H1 (cell line): ENCODE data around the gene SUCLG2. TPM values are rescaled to one million over a fixed set of nuclear protein-coding genes. Genes with fewer than 3 reads are reported as not detected.

Experiments
- CTCF ChIA-PET: fragments of 300-600 bp; sonication (Branson Sonifier 250); formaldehyde crosslinking; loops from one replicate; lab custom pipeline; 2021; ENCODE audit not compliant: partially characterized antibody; lab: Charles Lee
- POLR2A ChIA-PET: fragments of 300-600 bp; sonication (Branson Sonifier 250); formaldehyde crosslinking; loops from one replicate; lab custom pipeline; 2021; ENCODE audit warnings: inconsistent platforms; ENCODE audit not compliant: partially characterized antibody; lab: Charles Lee
- DNase-seq, 2 experiments: peaks; one replicate each; pipeline versions ENCODE4 v3.0.0 to v3.0.0-alpha.2; 2010 to 2022; ENCODE audit warnings: low spot score in 2 of 2, low read depth in 1 of 2, mixed read lengths in 1 of 2
- FAIRE-seq: peaks from 2 replicates; lab custom pipeline; 2011; peaks lifted over from hg19 to GRCh38; lab: Jason Lieb, UNC
- H2AFZ ChIP-seq: 2 replicates; pipeline ENCODE4 v1.8.1; 2012; ENCODE audit warnings: low read length, inconsistent platforms
- H2AK5ac ChIP-seq: 2 replicates; pipeline ENCODE4 v1.6.1; 2013; ENCODE audit warnings: low read depth, low read length
- H2BK120ac ChIP-seq: replicated peaks from 2 replicates; pipeline ENCODE3; 2013; ENCODE audit warnings: low read depth, low read length, inconsistent platforms
- H2BK12ac ChIP-seq: 2 replicates; pipeline ENCODE4 v1.6.1; 2013; ENCODE audit warnings: low read depth, low read length
- H2BK15ac ChIP-seq: 2 replicates; pipeline ENCODE4 v1.6.1; 2013; ENCODE audit warnings: low read length
- H2BK20ac ChIP-seq: 2 replicates; pipeline ENCODE4 v1.6.1; 2013; ENCODE audit warnings: low read length
- H2BK5ac ChIP-seq: 2 replicates; pipeline ENCODE4 v1.6.1; 2013; ENCODE audit warnings: low read depth, low read length
- H3K14ac ChIP-seq: 2 replicates; pipeline ENCODE4 v1.6.1; 2013; ENCODE audit warnings: inconsistent platforms; ENCODE audit not compliant: insufficient read length
- H3K18ac ChIP-seq: 2 replicates; pipeline ENCODE4 v1.6.1; 2013; ENCODE audit warnings: low read length; ENCODE audit errors: extremely low read depth
- H3K23ac ChIP-seq: 2 replicates; pipeline ENCODE4 v1.6.1; 2013; ENCODE audit warnings: inconsistent platforms; ENCODE audit not compliant: insufficient read length
- H3K23me2 ChIP-seq: 2 replicates; pipeline ENCODE4 v1.6.1; 2013; ENCODE audit warnings: low read depth, low read length
- H3K27ac ChIP-seq: 2 replicates; pipeline ENCODE4 v1.6.1; 2011; ENCODE audit warnings: low read depth, low read length, inconsistent platforms
- H3K27me3 ChIP-seq, 4 experiments: replicated peaks in 1 of 4; 1 replicate in 1 of 4; 2 replicates in 3 of 4; pipeline versions ENCODE4 v1.6.1 to v1.8.1; 2011 to 2013; ENCODE audit warnings: low read length in 3 of 4, mild to moderate bottlenecking in 3 of 4, inconsistent platforms in 2 of 4, mixed read lengths in 2 of 4, moderate library complexity in 1 of 4; ENCODE audit not compliant: control insufficient read depth in 3 of 4, insufficient read depth in 3 of 4; ENCODE audit errors: extremely low read depth in 1 of 4
- H3K36me3 ChIP-seq, 4 experiments: 2 replicates each; pipeline versions ENCODE4 v1.6.1 to v1.8.1; 2011 to 2013; ENCODE audit warnings: mild to moderate bottlenecking in 4 of 4, low read length in 3 of 4, moderate library complexity in 2 of 4, control low read depth in 1 of 4, inconsistent platforms in 1 of 4; ENCODE audit not compliant: insufficient read depth in 4 of 4, control insufficient read depth in 2 of 4
- H3K4ac ChIP-seq: replicated peaks from 2 replicates; pipeline ENCODE3; 2013; ENCODE audit warnings: low read length, low read depth, mixed read lengths, inconsistent platforms; ENCODE audit not compliant: insufficient read length
- H3K4me1 ChIP-seq, 4 experiments: replicated peaks in 1 of 4; 1 replicate in 1 of 4; 2 replicates in 3 of 4; pipeline versions ENCODE4 v1.6.1 to v1.8.1; 2011 to 2013; ENCODE audit warnings: low read length in 3 of 4, inconsistent platforms in 2 of 4, mixed read lengths in 1 of 4; ENCODE audit not compliant: insufficient read depth in 4 of 4, control insufficient read depth in 3 of 4
- H3K4me2 ChIP-seq, 2 experiments: 2 replicates each; pipeline versions ENCODE4 v1.6.1 to v1.8.1; 2011 to 2013; ENCODE audit warnings: low read depth in 2 of 2, low read length in 2 of 2, control low read depth in 1 of 2, inconsistent platforms in 1 of 2, mild to moderate bottlenecking in 1 of 2; ENCODE audit not compliant: insufficient read depth in 1 of 2
- H3K4me3 ChIP-seq, 4 experiments: fragments of 200-600, 300-600 bp in 1 of 4; sonication (generic), shearing (Covaris generic), sonication (Bioruptor Twin) in 1 of 4; 2 replicates each; pipeline versions ENCODE4 v1.5.1 to v1.8.1; 2011 to 2016; ENCODE audit warnings: low read length in 4 of 4, low read depth in 3 of 4, control low read depth in 2 of 4, inconsistent platforms in 2 of 4, mild to moderate bottlenecking in 2 of 4, mixed read lengths in 1 of 4, moderate library complexity in 1 of 4; ENCODE audit not compliant: insufficient read depth in 2 of 4; ENCODE audit errors: extremely low read depth in 1 of 4
- H3K56ac ChIP-seq: replicated peaks from 2 replicates; pipeline ENCODE3; 2013; ENCODE audit warnings: low read depth, mild to moderate bottlenecking, mixed read lengths, low read length, inconsistent platforms; ENCODE audit not compliant: insufficient read length
- H3K79me1 ChIP-seq: 2 replicates; pipeline ENCODE4 v1.6.1; 2013; ENCODE audit warnings: low read depth, low read length, control low read depth
- H3K79me2 ChIP-seq, 2 experiments: 2 replicates each; pipeline versions ENCODE4 v1.6.1 to v1.8.1; 2012 to 2013; ENCODE audit warnings: low read length in 2 of 2, mild to moderate bottlenecking in 2 of 2, inconsistent platforms in 1 of 2; ENCODE audit not compliant: insufficient read depth in 2 of 2, control insufficient read depth in 1 of 2
- H3K9ac ChIP-seq, 4 experiments: replicated peaks in 1 of 4; 1 replicate in 1 of 4; 2 replicates in 3 of 4; pipeline versions ENCODE4 v1.6.1 to v1.8.1; 2011 to 2013; ENCODE audit warnings: low read depth in 3 of 4, low read length in 3 of 4, control low read depth in 2 of 4, mild to moderate bottlenecking in 2 of 4, moderate library complexity in 2 of 4, inconsistent platforms in 1 of 4; ENCODE audit errors: extremely low read depth in 1 of 4
- H3K9me3 ChIP-seq, 2 experiments: 2 replicates each; pipeline versions ENCODE4 v1.6.1 to v1.8.1; 2012 to 2013; ENCODE audit warnings: mild to moderate bottlenecking in 2 of 2, moderate library complexity in 2 of 2, control low read depth in 1 of 2, inconsistent platforms in 1 of 2, low read depth in 1 of 2, low read length in 1 of 2, mixed read lengths in 1 of 2; ENCODE audit not compliant: insufficient read depth in 2 of 2
- H4K20me1 ChIP-seq, 2 experiments: replicated peaks in 1 of 2; 2 replicates each; pipeline versions ENCODE3 to v1.8.1; 2011 to 2013; ENCODE audit warnings: inconsistent platforms in 2 of 2, low read length in 2 of 2, mild to moderate bottlenecking in 1 of 2; ENCODE audit not compliant: insufficient read depth in 2 of 2, control insufficient read depth in 1 of 2
- H4K5ac ChIP-seq: 2 replicates; pipeline ENCODE4 v1.6.1; 2013; ENCODE audit warnings: low read length, low read depth, mixed read lengths, inconsistent platforms; ENCODE audit not compliant: insufficient read length
- H4K8ac ChIP-seq: 2 replicates; pipeline ENCODE4 v1.8.0; 2013; ENCODE audit warnings: mild to moderate bottlenecking, moderate library complexity, low read length, inconsistent platforms; ENCODE audit not compliant: insufficient read depth; ENCODE audit errors: extremely low read depth
- H4K91ac ChIP-seq: replicated peaks from 2 replicates; pipeline ENCODE3; 2013; ENCODE audit warnings: low read length, mixed read lengths, inconsistent platforms; ENCODE audit not compliant: insufficient read length
- BACH1 ChIP-seq: IDR thresholded peaks from 2 replicates; pipeline ENCODE4 v1.6.1; 2012; ENCODE audit warnings: low read length, improper control_type of control experiment
- MAFK ChIP-seq: IDR thresholded peaks from 2 replicates; pipeline ENCODE4 v1.6.1; 2012; ENCODE audit warnings: low read depth, mild to moderate bottlenecking, improper control_type of control experiment, low read length
- RAD21 ChIP-seq, 2 experiments: IDR thresholded peaks in 1 of 2; conservative IDR thresholded peaks in 1 of 2; 2 replicates each; pipeline ENCODE4 v1.6.1; 2011; ENCODE audit warnings: low read depth in 2 of 2, low read length in 2 of 2, improper control_type of control experiment in 1 of 2, inconsistent platforms in 1 of 2, mild to moderate bottlenecking in 1 of 2, moderate library complexity in 1 of 2
- YY1 ChIP-seq: IDR thresholded peaks from 2 replicates; pipeline ENCODE4 v1.6.1; 2011; ENCODE audit warnings: low read depth, mild to moderate bottlenecking, low read length
- WGBS, 2 experiments: shearing (Covaris generic) in 1 of 2; methylation state at CpG; one replicate each; pipeline versions ENCODE4 v1.1.6 to v1.1.7; 2013 to 2015; ENCODE audit warnings: low lambda C conversion rate in 2 of 2, mixed read lengths in 2 of 2, inconsistent platforms in 1 of 2, low coverage in 1 of 2, missing lambda C conversion rate in 1 of 2; ENCODE audit not compliant: insufficient replicate concordance in 2 of 2, insufficient coverage in 1 of 2, insufficient read length in 1 of 2; ENCODE audit errors: extremely low coverage in 1 of 2, missing lambda C conversion rate in 1 of 2; 5-methylcytosine and 5-hydroxymethylcytosine counted together
- polyA plus RNA-seq, 7 experiments: library from polyadenylated mRNA; depleted of rRNA in 3 of 7; stranded (reverse) in 5 of 7; unstranded in 2 of 7; fragments of >200 nt in 5 of 7; fragments of 200-250 nt in 2 of 7; gene quantifications; 1 replicate in 5 of 7; 2 replicates in 1 of 7; 4 replicates in 1 of 7; pipeline versions ENCODE4 v1.2.1 to v1.2.3, GENCODE V29; 2011 to 2013; ENCODE audit warnings: missing spikeins in 2 of 7, mixed read lengths in 2 of 7
- total RNA-seq: library from RNA; stranded (reverse); fragmentation: NEBNext Ultra II Directional; extraction: Animal tissue kit (Norgen Biotek cat#: 25700); gene quantifications from 2 replicates; pipeline ENCODE4 v1.2.1, GENCODE V29; 2021
- TF ChIP-seq, protein P1 (sequence below), 3 experiments: IDR thresholded peaks; 1 replicate in 2 of 3; 2 replicates in 1 of 3; pipeline versions ENCODE4 v1.5.1 to v1.6.1; 2011; ENCODE audit warnings: low read length in 3 of 3, mild to moderate bottlenecking in 3 of 3, inconsistent platforms in 2 of 3, low read depth in 1 of 3, moderate library complexity in 1 of 3; ENCODE audit not compliant: insufficient read depth in 1 of 3; ENCODE audit errors: control extremely low read depth in 1 of 3

The SUCLG2 gene
- total and polyA plus RNA-seq, 2 of the 8 experiments (the other 6 are each of a cell fraction or from before 2014, with no cell fraction given) = 12.9 to 46.2 TPM

DNA sequence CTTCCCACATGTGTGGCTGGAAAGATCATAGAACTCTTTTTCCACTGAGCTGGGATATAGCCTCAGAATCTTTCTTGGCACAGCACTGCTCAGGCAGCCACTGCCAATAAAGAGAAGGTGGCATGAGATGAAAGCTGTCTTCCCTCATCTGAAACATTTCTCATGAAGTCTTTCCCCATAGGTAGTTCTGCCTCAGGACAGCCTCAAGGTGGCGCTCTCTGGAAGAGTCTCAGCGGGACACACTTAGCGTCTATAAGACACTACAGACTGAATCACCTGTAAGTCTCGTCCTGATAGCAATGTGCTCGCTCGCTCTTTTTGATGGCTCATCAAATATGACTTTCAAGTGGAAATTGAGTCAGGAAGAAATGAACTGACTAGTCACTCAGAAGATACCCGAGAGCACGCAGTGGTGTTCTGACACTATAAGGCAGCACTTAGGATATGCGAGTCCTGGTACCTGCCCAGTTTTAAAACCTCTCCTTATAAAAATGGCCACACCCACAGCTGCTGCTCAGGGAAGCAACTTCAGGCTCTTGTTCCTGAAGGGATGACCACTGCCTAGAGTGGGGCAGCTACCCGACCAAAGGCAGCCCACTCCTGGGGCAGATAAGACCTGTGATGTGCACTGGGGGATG, 269.5 kb downstream of the SUCLG2 start:
- no peak overlapping the region for H3K56ac ChIP-seq
- H3K4me1 ChIP-seq = peaks cover 0 to 8% (median 4%) of the 10 kb centered on the region in 4 experiments; a peak in 2 of 7 replicates
- no peak overlapping the region for H2BK5ac ChIP-seq
- H2BK120ac ChIP-seq = no peak overlapping the region
- no peak overlapping the region for H3K23ac ChIP-seq
- H2BK20ac ChIP-seq = no peak overlapping the region
- H3K4ac ChIP-seq = no peak overlapping the region
- DNase-seq = peak; percentile 43 to 83
- no peak overlapping the region for H3K27ac ChIP-seq
- TF ChIP-seq YY1 (0 out of 2 replicates have a peak, but pooled peaks have one; percentile 16), RAD21 (IDR thresholded peaks at IDR 0.05 in 1 of 2, conservative IDR thresholded peaks at IDR 0.05 in 1 of 2; ENCODE audit: low read depth in 2 of 2, low read length in 2 of 2) (peak; percentile 81 to 85), MAFK (0 out of 2 replicates have a peak, but pooled peaks have one; percentile 11), BACH1 (no peak)
- TF ChIP-seq, protein P1, sequence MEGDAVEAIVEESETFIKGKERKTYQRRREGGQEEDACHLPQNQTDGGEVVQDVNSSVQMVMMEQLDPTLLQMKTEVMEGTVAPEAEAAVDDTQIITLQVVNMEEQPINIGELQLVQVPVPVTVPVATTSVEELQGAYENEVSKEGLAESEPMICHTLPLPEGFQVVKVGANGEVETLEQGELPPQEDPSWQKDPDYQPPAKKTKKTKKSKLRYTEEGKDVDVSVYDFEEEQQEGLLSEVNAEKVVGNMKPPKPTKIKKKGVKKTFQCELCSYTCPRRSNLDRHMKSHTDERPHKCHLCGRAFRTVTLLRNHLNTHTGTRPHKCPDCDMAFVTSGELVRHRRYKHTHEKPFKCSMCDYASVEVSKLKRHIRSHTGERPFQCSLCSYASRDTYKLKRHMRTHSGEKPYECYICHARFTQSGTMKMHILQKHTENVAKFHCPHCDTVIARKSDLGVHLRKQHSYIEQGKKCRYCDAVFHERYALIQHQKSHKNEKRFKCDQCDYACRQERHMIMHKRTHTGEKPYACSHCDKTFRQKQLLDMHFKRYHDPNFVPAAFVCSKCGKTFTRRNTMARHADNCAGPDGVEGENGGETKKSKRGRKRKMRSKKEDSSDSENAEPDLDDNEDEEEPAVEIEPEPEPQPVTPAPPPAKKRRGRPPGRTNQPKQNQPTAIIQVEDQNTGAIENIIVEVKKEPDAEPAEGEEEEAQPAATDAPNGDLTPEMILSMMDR (IDR thresholded peaks at IDR 0.05; ENCODE audit: control extremely low read depth in 1 of 3, insufficient read depth in 1 of 3, low read depth in 1 of 3, low read length in 3 of 3) = peak; percentile 77 to 95 (median 78)
- no peaks in the 10 kb centered on the region for H3K36me3 ChIP-seq
- H3K14ac ChIP-seq = no peak overlapping the region
- ChIA-PET CTCF (interaction anchor here (0.5 to 9.0 kb wide), 67 partner anchors 12 to 1509 kb away, joined by 3 to 66 read pairs (median 4); partner anchors contain the start of gene SUCLG2), POLR2A (no interaction called here)
- no peak overlapping the region for H3K9ac ChIP-seq
- no peaks in the 10 kb centered on the region for H4K20me1 ChIP-seq
- no peaks in the 10 kb centered on the region; the same call in 1 of the 2 replicates for H3K79me1 ChIP-seq
- no peak overlapping the region for H2BK12ac ChIP-seq
- no peaks in the 10 kb centered on the region for H3K79me2 ChIP-seq
- H2AFZ ChIP-seq = no peak overlapping the region
- no peak overlapping the region for H3K4me3 ChIP-seq
- no peak overlapping the region for H4K91ac ChIP-seq
- no peak overlapping the region for H2BK15ac ChIP-seq
- no peak overlapping the region for H3K4me2 ChIP-seq
- peak; percentile 90 for FAIRE-seq
- H4K8ac ChIP-seq = no peak overlapping the region
- H3K9me3 ChIP-seq = no peaks in the 10 kb centered on the region
- no peak overlapping the region for H2AK5ac ChIP-seq
- no peak overlapping the region for H3K18ac ChIP-seq
- no peaks in the 10 kb centered on the region for H3K23me2 ChIP-seq
- WGBS, 2 experiments = 61% methylated on average over 10 of the region's 10 CpGs; no CpG with 5 or more reads in 1 of the 2 experiments
- no peaks in the 10 kb centered on the region for H3K27me3 ChIP-seq
- H4K5ac ChIP-seq = no peak overlapping the region
